HG03066 (cell line): ENCODE measurements around the gene TMEM116.
"Not testable (repeated sequence)": the region's sequence is repeated elsewhere in the genome, so short reads cannot be mapped to it uniquely, and the experiment has no call there.

ENCODE experiments used
- ATAC-seq: cut with Tn5 transposase; IDR thresholded peaks from one replicate; pipeline ENCODE4 v1.9.1; 2021; ENCODE audit warnings: low read depth; ENCODE audit not compliant: unreplicated experiment

TMEM116 gene

DNA sequence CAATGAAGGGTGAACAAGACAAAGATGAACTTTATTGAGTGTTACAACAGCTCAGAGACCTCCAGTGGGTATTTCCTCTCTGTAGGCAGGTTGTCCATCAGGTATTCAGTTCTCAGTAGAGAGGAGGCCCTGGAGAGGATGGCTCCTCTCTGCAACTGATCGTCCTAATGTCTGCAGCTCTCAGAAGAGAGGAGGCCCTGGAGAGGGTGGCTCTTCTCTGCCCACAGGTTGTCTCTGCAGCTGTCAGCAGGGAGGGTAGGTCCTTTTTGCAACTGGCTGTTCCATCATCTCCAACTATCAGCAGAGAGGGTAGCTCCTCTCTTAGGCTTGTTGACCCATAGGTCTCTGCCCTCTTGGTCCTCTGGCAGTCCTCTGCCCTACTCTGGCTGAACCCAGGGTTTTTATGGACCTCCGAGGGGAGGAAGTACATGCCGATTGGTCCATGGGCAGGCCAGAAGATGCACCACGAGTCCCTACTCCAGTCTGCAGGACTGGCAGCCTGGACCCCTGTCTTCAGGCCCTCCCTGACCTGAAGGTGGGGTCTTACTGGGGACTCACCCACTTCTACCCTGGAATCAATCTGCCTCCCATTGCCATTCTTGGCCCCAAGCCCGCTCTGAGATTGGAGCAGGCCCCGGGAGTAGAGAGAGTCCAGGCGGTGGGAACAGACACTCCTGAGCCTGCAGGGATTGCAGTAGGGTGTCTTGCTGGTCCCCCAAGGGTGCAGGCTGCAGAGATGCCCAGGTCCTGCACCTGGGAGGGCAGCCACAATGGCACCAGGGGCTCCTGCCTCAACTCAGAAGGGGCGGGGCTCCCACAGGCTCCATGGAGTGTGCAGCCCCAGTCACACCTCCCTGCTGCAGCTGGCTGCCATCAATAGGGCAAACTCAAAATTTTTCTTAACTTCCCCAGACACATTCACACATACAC, 2.3 kb downstream of the TMEM116 start:
- ATAC-seq: no peak

DNA sequence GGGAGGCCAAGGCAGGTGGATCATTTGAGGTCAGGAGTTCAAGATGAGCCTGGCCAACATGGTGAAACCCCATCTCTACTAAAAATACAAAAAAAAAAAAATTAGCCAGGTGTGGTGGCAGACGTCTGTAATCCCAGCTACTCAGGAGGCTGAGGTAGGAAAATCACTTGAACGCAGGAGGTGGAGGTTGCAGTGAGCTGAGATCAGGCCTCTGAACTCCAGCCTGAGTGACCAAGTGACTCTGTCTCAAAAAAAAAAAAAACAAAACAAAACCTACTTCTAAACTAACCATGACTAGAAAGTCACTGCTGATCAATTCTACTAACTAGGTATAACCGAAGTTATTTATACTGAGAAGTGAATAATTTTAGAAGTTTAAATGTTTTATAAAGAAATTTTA, 3.4 kb downstream of the TMEM116 start:
- ATAC-seq: not testable (repeated sequence)

GRCh38 chr12:112008918-112009317, 4.0 kb downstream of the TMEM116 start:
- no peak for ATAC-seq

DNA sequence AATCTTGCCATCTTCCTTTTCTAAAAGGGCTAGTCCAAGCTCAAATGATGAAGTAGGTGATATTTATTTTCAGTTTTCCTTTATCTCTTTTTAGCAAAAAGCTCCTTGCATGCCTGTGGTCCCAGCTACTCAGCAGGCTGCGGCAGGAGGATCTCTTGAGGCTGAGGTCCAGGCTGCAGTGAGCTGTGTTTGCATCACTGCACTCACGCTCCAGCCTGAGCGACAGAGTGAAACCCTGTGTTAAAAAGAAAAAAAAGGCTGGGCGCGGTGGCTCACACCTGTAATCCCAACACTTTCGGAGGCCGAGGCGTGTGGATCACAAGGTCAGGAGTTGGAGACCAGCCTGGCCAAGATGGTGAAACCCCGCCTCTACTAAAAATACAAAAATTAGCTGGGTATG, 5.0 kb downstream of the TMEM116 start:
- ATAC-seq: no peak

GRCh38 chr12:112005419-112006395, 7.3 kb downstream of the TMEM116 start:
- no peak for ATAC-seq

DNA sequence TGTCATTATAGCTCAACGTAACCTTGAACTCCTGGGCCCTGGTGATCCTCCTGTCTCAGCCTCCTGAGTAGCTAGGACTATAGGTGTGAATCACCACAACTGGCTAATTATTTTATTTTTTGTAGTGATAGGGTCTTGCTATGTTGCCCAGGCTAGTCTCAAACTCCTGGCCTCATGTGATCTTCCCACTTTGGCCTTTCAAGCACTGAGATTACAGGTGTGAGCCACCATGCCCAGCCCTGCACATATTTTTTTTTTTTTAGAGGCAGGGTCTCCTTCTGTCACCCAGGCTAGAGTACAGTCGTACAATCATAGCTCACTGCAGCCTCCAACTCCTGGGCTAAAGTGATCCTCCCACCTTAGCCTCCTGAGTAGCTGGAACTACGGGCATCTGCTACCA, 8.9 kb downstream of the TMEM116 start:
- ATAC-seq: no peak

GRCh38 chr12:112001576-112001975, 11.4 kb downstream of the TMEM116 start:
- no peak for ATAC-seq

- no peak for ATAC-seq
These were observed 12.1 kb downstream of the TMEM116 start for GRCh38 chr12:112000820-112001219.

GRCh38 chr12:111999129-111999528, 13.8 kb downstream of the TMEM116 start:
- not testable (repeated sequence) for ATAC-seq

DNA sequence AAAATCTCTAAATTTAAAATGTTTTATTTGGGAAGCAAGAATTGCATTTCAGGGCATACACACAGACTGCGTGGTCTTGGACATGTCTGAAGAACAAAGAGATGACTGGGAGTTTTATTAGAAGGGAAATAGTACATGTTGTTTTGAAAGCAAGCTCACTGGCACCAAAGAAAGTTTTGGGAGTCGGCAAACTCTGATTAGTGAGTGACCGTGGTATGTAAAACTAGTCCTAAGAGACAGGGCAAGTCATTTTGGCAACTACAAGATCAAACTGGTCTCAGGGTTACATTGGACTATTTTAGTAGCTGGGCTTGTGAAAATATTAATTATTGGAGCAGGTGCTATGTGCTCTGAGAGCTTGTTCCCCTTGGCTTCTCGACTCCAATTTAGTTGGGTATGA, 14.9 kb downstream of the TMEM116 start:
- ATAC-seq: no peak

DNA sequence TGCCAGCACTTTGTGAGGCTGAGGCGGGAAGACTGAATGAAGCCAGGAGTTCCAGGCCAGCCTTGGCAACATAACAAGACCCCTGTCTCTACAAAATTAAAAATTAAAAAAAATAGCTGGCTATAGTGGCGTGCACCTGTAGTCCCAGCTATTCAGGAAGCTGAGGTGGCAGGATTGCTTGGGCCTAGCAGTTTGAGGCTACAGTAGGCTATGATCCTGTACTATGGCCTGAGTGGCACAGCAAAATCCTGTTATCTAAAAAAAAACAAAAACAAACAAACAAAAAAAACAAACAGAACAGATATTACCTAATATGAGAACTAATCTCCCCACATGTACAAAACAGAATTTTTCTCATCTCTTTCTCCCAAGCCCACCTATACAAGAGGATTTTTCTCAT, 15.7 kb downstream of the TMEM116 start:
- no peak for ATAC-seq

GRCh38 chr12:111995782-111996480, 17.0 kb downstream of the TMEM116 start:
- ATAC-seq: no peak

- ATAC-seq: not testable (repeated sequence)
These were observed 18.5 kb downstream of the TMEM116 start for GRCh38 chr12:111994211-111995111.

DNA sequence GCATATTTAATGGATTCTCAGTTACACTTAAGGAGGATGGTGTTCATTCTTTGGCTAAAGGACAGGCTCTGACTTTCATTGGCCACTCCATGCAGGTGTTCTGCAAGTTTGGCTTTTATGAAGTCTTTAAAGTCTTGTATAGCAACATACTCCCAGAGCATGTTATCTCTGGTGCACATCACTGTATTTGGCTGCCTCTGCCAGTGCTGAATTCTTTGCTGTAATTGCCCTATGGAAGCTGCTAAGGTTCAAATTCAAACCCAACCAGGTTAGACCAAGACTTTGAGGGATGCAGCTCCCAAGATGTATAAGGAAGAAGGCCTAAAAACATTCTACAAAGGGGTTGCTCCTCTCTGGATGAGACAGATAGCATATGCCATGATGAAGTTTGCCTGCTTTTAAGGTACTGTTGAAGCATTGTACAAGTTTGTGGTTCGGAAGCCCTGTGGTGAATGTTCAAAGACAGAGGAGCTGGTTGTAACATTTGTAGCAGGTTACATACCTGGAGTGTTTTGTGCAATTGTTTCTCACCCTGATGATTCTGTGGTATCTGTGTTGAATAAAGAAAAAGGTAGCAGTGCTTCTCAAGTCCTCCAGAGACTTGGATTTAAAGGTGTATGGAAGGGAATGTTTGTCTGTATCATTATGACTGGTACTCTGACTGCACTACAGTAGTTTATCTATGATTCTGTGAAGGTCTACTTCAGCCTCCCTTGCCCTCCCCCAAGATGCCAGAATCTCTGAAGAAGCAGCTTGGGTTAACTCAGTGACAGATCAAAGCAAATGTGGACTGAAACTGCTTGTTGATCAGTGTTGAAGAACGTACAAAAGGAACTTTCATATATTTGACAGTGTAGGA, 19.4 kb downstream of the TMEM116 start:
- ATAC-seq: no peak

GRCh38 chr12:111992464-111992863, 20.5 kb downstream of the TMEM116 start:
- ATAC-seq: no peak

- no peak for ATAC-seq
These were observed 21.0 kb downstream of the TMEM116 start for GRCh38 chr12:111991946-111992345.

DNA sequence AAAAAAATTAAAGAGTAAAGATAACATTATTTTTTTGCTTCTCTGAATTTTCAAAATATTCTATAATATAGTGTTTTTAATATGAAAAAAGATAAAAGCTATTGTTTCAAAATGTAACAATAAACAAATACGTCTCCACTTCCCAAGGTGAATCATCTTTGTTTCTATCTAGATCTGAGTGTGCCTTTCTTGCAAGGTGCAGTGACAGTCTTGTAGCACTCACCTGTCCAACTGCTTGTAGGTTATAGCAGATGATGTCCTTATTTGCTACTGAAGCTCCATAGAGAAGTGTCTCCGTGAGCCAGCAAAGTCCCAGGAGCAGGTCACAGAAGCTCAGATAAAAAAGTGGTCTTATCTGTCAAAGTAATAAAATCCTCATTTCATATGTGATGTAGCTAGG, 21.4 kb downstream of the TMEM116 start:
- ATAC-seq: no peak

DNA sequence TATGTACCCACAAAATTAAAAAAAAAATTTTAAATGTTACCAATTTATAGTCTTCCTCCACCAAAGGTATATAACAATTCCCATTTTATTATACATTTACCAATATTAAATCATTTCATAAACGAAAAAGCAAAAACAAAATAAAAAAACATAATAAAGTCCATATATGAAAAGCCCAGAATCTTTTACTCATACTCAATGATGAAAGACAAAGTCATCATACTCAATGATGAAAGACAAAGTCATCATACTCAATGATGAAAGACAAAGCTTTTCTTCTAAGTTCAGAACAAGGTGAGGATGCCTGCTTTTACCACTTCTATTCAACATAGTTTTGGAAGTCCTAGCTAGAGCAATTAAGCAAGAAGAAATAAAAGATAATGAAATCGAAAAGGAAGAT, 28.1 kb downstream of the TMEM116 start:
- ATAC-seq: no peak

GRCh38 chr12:111981987-111982386, 31.0 kb downstream of the TMEM116 start:
- no peak for ATAC-seq
